ENCODE results near the gene CCDC102B.
"Not testable (repeated sequence)": the region's sequence is repeated elsewhere in the genome, so short reads cannot be mapped to it uniquely, and the experiment has no call there.

CCDC102B gene

DNA sequence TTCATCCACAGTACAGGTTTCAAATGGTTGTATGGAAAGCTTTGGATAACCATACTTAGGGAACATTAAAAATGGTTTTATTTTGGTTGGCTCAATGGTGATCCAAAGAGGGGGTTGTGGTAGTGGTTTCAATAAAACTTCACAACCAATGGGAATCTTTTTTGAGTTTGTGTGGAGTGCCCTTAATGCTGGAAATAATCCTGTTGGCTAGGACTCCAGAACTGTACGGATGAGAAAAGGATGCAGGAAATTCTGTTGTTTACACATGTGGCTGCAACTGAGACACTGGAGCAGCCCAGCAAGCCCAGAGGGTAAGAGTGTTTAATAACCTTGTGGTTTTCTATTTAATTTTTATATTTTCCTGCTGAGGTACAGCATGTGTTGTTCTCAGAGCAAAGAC lies at the start of gene CCDC102B:
Gene CCDC102B, plus strand, starts transcription at position 210 of the 400 bp plus-strand sequence. CDS start 38,684 bp downstream, outside the sequence.
- no peak for DNase-seq (ENCODE audit: low spot score)

GRCh38 chr18:68757126-68757525 lies 40.8 kb upstream of the CCDC102B start:
- DNase-seq (ENCODE audit: low spot score), result no peak

DNA sequence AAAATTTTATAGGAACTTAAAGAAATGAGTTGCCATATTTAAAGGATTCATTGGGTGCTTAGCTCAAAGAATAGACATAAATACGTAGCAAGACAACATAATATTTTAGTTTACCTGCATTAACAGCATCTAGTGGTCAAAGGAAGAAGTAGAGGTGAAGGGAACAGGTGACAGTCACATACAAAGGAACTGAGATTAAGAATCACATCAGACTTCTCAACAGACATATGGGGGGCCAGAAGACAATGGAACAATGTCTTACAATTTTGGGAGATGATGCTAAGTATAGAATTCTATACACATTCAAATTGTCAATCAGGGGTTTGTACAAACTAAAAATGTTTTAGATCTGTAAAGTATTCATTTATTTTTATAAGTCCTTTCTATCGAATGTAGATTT lies 38.6 kb upstream of the CCDC102B start:
- no peak for DNase-seq (ENCODE audit: low spot score)

- DNase-seq (ENCODE audit: low spot score), result no peak
These were observed 34.8 kb upstream of the CCDC102B start for GRCh38 chr18:68763083-68763482.

DNA sequence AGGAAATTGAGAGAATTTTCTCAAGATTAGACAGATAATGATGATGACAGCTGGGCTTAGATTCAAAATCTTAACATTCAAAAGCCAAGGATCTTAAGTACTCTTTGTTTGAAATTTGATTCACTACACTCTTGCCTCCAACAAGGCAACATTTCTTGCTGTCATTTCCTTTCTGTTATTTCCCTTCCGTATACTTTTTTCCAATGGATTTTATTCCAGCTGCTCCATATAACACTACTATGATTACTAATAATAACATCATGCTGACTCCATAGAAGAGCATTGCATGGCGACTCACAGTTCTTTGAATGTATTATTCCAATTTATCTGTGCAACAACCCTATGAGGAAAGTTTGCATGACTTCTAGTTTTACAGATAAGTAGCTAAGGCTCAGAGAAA lies 33.9 kb upstream of the CCDC102B start:
- no peak for DNase-seq (ENCODE audit: low spot score)

GRCh38 chr18:68766433-68766832 lies 31.4 kb upstream of the CCDC102B start:
- no peak for DNase-seq (ENCODE audit: low spot score)

DNA sequence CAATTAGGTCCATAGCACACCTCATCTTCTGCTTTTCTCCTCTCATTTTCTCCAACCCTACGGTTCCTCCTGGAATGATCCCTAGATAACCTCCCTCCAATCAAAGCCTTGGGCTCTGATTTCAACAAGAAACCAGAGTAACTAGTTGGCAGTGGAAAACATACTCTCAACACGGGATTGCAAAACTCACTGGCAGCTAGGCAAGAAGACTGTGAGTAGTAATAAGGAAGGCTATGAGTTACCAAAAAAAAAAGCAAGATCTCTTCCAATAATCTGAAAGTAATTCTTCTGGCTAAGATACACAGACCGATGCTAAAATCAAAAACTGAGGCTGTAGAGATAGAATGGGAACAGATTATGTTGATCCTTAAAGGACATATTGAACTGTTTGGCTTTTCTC lies 28.4 kb upstream of the CCDC102B start:
- no peak for DNase-seq (ENCODE audit: low spot score)

DNA sequence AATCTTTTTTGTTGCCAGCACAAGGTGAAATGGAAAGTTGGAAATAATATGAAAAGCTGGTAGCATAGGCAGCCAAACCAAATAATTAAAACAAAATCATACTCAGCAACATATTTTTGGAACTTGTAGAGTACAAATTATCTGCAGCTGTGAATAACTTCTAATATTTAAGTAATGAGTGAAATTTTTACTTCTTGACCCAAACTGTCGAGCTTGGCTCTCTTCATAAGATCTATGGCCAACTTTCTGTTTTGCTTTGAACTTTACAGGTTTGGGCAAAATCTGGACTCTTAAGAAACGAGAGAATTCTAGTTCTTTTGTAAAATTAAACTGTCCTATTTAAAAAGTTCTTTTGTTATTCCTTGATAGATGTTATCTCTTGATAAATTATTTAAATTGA lies 25.6 kb upstream of the CCDC102B start:
- DNase-seq (ENCODE audit: low spot score), result no peak

- no peak for DNase-seq (ENCODE audit: low spot score)
These were observed 19.5 kb upstream of the CCDC102B start for GRCh38 chr18:68778280-68778886.

DNA sequence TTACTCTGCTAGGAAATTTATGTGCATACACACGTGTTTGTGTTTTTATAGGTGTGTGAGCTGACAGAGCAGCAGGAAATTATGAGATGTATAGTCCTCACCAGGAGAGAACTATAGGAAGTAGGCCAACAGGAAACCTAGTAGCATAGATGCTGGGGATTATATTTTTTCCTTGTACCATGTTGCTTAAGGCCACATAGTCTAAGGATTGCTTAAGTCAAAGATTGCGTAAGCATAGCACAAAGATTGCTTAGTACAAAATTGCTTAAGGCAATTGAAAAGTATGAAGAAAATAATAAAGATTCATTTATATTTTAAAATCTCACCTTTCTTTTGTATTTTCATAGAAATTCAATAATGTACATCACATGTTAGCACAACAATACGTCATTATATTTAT lies 18.7 kb upstream of the CCDC102B start:
- DNase-seq (ENCODE audit: low spot score), result no peak

DNA sequence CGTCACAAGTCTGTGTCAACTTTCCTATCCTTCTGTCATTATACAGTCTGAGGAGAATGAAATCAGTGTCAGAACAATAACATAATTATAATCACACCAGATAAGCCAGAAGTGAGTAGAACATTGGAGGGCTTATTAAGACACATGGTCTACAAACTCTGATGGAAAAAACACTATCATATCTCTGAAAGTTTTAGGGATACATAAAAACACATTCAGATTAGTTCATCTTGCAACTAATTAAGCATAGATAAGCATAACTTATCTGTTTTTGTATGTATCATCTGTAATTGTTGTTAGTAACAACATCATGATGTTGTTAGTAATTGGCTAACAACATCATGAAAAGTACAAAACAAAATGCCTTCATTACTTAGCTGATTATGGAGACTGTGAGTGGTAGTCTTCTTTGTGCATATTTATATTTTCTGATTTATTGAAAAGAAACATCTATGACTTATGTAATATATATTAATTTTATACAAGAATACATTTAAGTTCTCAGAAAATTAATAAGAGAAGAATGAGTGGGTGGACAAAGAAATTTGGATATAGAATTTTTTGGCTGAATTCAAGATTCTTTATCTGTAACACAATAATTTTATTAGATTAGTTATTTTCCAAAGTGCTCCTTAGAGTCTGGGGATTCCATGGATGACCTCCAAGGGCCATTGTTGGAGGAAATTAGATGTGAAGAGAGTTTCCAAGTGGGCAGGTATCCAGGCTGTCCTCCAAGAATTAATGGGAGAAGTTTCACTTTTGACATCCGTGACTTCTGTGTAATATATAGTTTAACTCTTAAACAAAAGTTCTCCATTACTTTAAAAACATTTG lies 16.9 kb upstream of the CCDC102B start:
- DNase-seq (ENCODE audit: low spot score), result no peak

- DNase-seq (ENCODE audit: low spot score), result no peak
These were observed 14.4 kb upstream of the CCDC102B start for GRCh38 chr18:68783506-68783905.

GRCh38 chr18:68784071-68784470 lies 13.8 kb upstream of the CCDC102B start:
- DNase-seq (ENCODE audit: low spot score), result no peak

DNA sequence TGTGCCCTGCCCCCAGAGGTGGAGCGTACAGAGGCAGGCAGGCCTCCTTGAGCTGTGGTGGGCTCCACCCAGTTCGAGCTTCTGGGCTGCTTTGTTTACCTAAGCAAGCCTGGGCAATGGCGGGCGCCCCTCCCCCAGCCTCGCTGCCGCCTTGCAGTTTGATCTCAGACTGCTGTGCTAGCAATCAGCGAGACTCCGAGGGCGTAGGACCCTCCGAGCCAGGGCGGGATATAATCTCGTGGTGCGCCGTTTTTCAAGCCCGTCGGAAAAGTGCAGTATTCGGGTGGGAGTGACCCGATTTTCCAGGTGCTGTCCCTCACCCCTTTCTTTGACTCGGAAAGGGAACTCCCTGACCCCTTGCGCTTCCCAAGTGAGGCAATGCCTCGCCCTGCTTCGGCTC lies 7.6 kb upstream of the CCDC102B start:
- DNase-seq (ENCODE audit: low spot score), result not testable (repeated sequence)

- DNase-seq (ENCODE audit: low spot score), result no peak
These were observed 6.1 kb upstream of the CCDC102B start for GRCh38 chr18:68791801-68792200.

DNA sequence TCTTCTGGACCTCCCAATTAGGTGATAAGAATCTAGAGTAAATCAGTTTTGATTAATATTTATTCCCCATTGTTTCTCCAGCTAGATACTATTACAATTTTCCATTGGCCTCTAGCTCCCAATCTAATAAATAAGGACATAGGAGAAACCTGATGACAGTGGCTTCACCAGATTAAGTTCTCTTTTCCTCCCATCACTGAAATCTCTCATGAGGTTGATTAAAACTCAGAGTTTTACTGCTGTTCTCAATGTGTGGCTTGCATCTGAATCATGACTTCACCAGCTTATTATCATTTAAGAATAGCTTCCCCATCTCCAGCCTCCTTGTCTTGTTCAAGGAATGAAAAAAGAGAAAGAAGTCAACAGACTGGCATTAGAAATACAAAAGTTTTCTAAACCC lies 3.9 kb upstream of the CCDC102B start:
- no peak for DNase-seq (ENCODE audit: low spot score)

DNA sequence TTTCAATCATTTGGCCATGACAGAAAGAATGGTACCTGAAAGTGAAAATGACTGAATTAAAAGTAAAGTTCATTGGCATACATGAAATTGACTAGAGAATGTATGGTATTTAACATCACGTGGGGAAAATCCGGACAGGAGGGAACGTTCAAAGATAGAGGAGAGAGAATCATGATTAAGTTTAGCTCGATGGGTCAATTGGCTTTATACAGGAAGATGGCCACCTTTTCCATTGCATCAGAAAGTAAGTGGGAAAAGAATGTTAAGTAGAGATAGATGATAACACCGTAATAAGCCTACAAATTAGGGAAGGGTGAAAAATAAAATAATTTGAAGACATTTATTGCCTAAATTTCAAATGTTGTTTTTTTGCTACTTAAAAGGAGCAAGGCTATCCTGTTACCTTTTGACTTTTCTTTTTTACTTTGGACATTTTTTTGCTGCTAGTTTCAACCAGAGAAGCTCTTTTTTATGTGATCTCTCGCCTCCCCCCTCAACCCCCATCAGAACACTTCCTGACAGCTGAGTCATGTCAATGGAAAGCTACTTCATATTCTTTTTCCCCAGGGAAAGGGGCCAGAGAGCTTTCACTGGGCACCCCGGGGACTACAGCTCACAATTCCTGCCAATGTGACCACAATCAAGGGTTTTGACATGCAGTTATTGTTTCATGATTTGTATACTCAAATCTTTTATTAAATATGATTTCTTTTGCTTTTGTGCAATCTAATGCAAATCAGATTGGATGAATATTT lies 767 bp upstream of the CCDC102B start:
- no peak for DNase-seq (ENCODE audit: low spot score)

- DNase-seq (ENCODE audit: low spot score), result no peak
These were observed 2.2 kb downstream of the CCDC102B start for GRCh38 chr18:68800075-68800474.

GRCh38 chr18:68803356-68803755 lies 5.5 kb downstream of the CCDC102B start:
- no peak for DNase-seq (ENCODE audit: low spot score)

- DNase-seq (ENCODE audit: low spot score), result peak; percentile 6
These were observed 19.7 kb downstream of the CCDC102B start for GRCh38 chr18:68817584-68817983.

GRCh38 chr18:68818584-68818983 lies 20.7 kb downstream of the CCDC102B start:
- DNase-seq (ENCODE audit: low spot score), result no peak

DNA sequence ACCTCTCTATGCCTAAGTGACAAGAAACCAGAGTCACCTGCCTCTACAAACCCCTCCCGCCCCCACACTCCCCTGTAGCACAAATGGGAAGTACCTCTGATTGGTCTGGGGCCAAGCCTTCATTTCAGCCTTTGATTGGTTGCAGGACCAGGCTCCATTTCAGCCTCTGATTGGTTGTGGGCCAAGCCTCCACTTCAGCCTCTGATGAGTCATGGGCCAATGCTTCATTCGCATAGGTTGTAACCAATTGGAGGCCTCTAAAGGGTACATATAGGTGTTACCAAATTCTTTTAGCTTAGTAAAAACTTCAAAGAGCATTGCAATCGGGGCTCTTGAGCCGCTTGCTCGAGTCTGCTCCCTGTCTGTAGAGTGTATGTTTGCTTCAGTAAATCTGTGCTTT lies 25.0 kb downstream of the CCDC102B start:
- no peak for DNase-seq (ENCODE audit: low spot score)

DNA sequence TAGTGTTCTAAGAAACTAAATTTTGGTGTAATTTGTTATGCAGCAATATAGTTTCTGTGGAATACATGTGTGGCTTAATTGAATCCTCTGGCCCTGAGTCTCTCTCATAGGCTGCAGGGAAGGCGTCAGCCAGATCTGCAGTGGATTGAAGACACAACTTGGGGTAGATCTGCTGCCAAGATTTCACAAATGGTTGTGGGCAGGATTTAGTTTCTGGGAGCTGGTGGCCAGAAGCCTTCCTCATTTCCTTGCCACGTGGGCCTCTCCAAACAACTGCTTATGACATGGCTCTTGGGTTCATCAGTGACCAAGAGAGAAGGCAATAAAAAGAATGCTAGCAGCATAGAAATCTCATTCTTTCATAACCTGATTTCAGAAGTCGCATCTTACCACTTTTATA lies 28.2 kb downstream of the CCDC102B start:
- DNase-seq (ENCODE audit: low spot score), result no peak

Data from Ammon's horn (tissue), 1 donor.